Measurements from ENCODE around the gene GRIK2. TPM values are rescaled to one million over a fixed set of nuclear protein-coding genes. Genes with fewer than 3 reads are reported as not detected.

Gene GRIK2
- total and polyA plus RNA-seq, 2 of the 4 experiments (the other 2 are of a cell fraction), result 8.2 to 15.2 TPM

DNA sequence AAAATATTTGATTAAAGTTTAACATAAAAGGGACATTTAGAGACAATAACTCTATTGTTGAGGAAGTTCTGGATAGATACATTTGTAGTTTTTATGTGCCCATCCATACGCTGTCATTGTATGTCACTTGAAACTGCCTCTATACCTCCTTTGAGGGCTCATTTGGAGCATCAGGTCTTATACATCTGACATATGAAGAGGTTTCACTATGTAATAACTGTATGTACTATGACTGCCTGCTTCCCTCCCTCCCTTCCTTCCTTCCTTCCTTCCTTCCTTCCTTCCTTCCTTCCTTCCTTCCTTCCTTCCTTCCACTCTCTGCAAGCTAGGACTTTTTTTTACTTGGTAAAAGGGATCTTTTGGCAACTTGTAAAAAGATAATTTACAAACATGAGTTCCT, 657.5 kb downstream of the GRIK2 start:
- intact Hi-C loops (cut with micrococcal nuclease), result no loop called here
- CTCF ChIA-PET, result interaction anchor here (0.6 kb wide), 1 partner anchor 11 kb away, joined by 3 read pairs; no protein-coding TSS in a partner anchor
- H3K4me1 ChIP-seq (ENCODE audit: control insufficient read depth, insufficient read depth, low read length), result no peaks in the 10 kb centered on the region

More for the DNA sequence above, 657.5 kb downstream of the GRIK2 start:
- POLR2A ChIA-PET (ENCODE audit: unreplicated experiment), result no interaction called here
- Histone ChIP-seq H3K36me3 (ENCODE audit: control insufficient read depth, insufficient read depth, low read length) (no peaks in the 10 kb centered on the region), H3K9me3 (ENCODE audit: control insufficient read depth, insufficient read depth, low read length) (no peaks in the 10 kb centered on the region), H3K23ac (ENCODE audit: low read depth, low read length) (no peak overlapping the region), H3K27ac (ENCODE audit: insufficient read depth, low read length) (no peak overlapping the region), H3K9me1 (ENCODE audit: insufficient read depth, low read length) (no peaks in the 10 kb centered on the region), H3K4me3 (ENCODE audit: insufficient read depth, low read depth, low read length) (no peak overlapping the region), H3K4ac (ENCODE audit: low read depth, low read length) (no peak overlapping the region), H4K20me1 (ENCODE audit: insufficient read depth, low read length) (no peaks in the 10 kb centered on the region), H3K4me2 (ENCODE audit: low read depth, low read length) (no peak overlapping the region), H2BK5ac (ENCODE audit: low read depth, low read length, poor library complexity, severe bottlenecking) (no peak overlapping the region), H4K8ac (ENCODE audit: low read depth in 2 of 2, low read length in 2 of 2) (no peak overlapping the region), H4K91ac (ENCODE audit: insufficient read depth, low read depth, low read length) (no peak overlapping the region), H2BK20ac (ENCODE audit: low read depth, low read length) (no peak overlapping the region), H2BK120ac (ENCODE audit: low read depth, low read length) (no peak overlapping the region), H2AK9ac (replicated peaks; ENCODE audit: low read depth, low read length, poor library complexity) (no peak overlapping the region), H3K18ac (ENCODE audit: low read depth, low read length) (no peak overlapping the region), H2BK15ac (ENCODE audit: low read depth, low read length) (no peak overlapping the region), H4K5ac (ENCODE audit: low read depth, low read length) (no peak overlapping the region), H3K56ac (ENCODE audit: extremely low read depth, insufficient read depth, low read length) (no peak overlapping the region), H2AFZ (replicated peaks; ENCODE audit: low read length, poor library complexity) (no peak overlapping the region), H3K27me3 (ENCODE audit: control insufficient read depth, insufficient read depth, low read length) (no peaks in the 10 kb centered on the region), H3K14ac (replicated peaks; ENCODE audit: low read depth, low read length) (no peak overlapping the region), H3K9ac (ENCODE audit: low read depth, low read length) (no peak overlapping the region), H3K79me1 (ENCODE audit: low read depth in 1 of 2, low read length in 2 of 2) (no peaks in the 10 kb centered on the region), H2AK5ac (ENCODE audit: low read depth, low read length) (no peak overlapping the region)
- in situ Hi-C loops (cut with MboI; ENCODE audit: low sequenced_read_pairs) (no loop called here), dilution Hi-C loops (cut with HindIII; ENCODE audit: low sequenced_read_pairs, unreplicated experiment) (no loop called here)
- TF ChIP-seq RCOR1 (IDR thresholded peaks at IDR 0.05; ENCODE audit: insufficient replicate concordance, low read length) (no peak), POLR2A (IDR thresholded peaks at IDR 0.05; ENCODE audit: low read depth, low read length) (no peak), BHLHE40 (IDR thresholded peaks at IDR 0.05; ENCODE audit: low read depth, low read length) (no peak), MAFK (IDR thresholded peaks at IDR 0.05; ENCODE audit: low read depth, low read length) (no peak), RAD21 (IDR thresholded peaks at IDR 0.05; ENCODE audit: low read length) (no peak), ELK1 (IDR thresholded peaks at IDR 0.05; ENCODE audit: borderline replicate concordance, low read depth, low read length) (no peak), CTCF (conservative IDR thresholded peaks at IDR 0.05; ENCODE audit: low read depth, low read length) (no peak), CHD1 (IDR thresholded peaks at IDR 0.05; ENCODE audit: low read depth, low read length) (no peak), USF2 (IDR thresholded peaks at IDR 0.05; ENCODE audit: low read depth, low read length) (no peak), FOS (IDR thresholded peaks at IDR 0.05; ENCODE audit: low read depth, low read length) (no peak), SMC3 (IDR thresholded peaks at IDR 0.05; ENCODE audit: low read depth, low read length) (no peak), NFE2L2 (IDR thresholded peaks at IDR 0.05; ENCODE audit: low read depth, low read length) (no peak), CEBPB (IDR thresholded peaks at IDR 0.05; ENCODE audit: low read depth, low read length) (no peak), MXI1 (IDR thresholded peaks at IDR 0.05; ENCODE audit: borderline replicate concordance, low read depth, low read length) (no peak), RFX5 (IDR thresholded peaks at IDR 0.05; ENCODE audit: low read depth, low read length) (no peak)
- no TSS peak for BruUV-seq (replicated peaks)
- no CpG with 5 or more reads among the region's 1 CpG for WGBS, 2 experiments (ENCODE audit: extremely low coverage in 2 of 2, insufficient read length in 1 of 2)
- ATAC-seq (ENCODE audit: low read depth) (no peak), DNase-seq (no peak)

Data from IMR-90 (cell line).